HUES64 (cell line): ENCODE measurements around the gene LAMC3.

Source experiments
- H3K27ac ChIP-seq: 2 replicates; pipeline ENCODE4 v1.7.0; 2013; ENCODE audit warnings: low read depth, low read length, inconsistent platforms
- H3K27me3 ChIP-seq: 2 replicates; pipeline ENCODE4 v1.6.1; 2013; ENCODE audit warnings: mild to moderate bottlenecking, low read length; ENCODE audit not compliant: insufficient read depth
- H3K36me3 ChIP-seq: 2 replicates; pipeline ENCODE4 v1.6.1; 2013; ENCODE audit warnings: mild to moderate bottlenecking, low read length; ENCODE audit not compliant: insufficient read depth
- H3K4me1 ChIP-seq: 2 replicates; pipeline ENCODE4 v1.6.1; 2013; ENCODE audit warnings: mild to moderate bottlenecking, low read length, moderate library complexity; ENCODE audit not compliant: insufficient read depth
- H3K4me3 ChIP-seq: 2 replicates; pipeline ENCODE4 v1.5.1; 2013; ENCODE audit warnings: mild to moderate bottlenecking, low read length, moderate library complexity
- H3K9ac ChIP-seq: 2 replicates; pipeline ENCODE4 v1.6.1; 2013; ENCODE audit warnings: mild to moderate bottlenecking, low read depth, low read length
- H3K9me3 ChIP-seq: 2 replicates; pipeline ENCODE4 v1.6.1; 2013; ENCODE audit warnings: low read depth, low read length; ENCODE audit not compliant: insufficient read depth
- WGBS: fragments of 150-250, 120-280 bp; methylation state at CpG from one replicate; pipeline ENCODE4 v1.1.7; 2013; ENCODE audit warnings: missing lambda C conversion rate; 5-methylcytosine and 5-hydroxymethylcytosine counted together

LAMC3 gene

GRCh38 chr9:131078427-131079366 is 69.7 kb downstream of the LAMC3 start:
- no peak overlapping the region; the same call in 1 of the 2 replicates for H3K9ac ChIP-seq
- H3K4me3 ChIP-seq = no peak overlapping the region
- no peaks in the 10 kb centered on the region for H3K27me3 ChIP-seq
- H3K36me3 ChIP-seq = no peaks in the 10 kb centered on the region
- H3K4me1 ChIP-seq = no peaks in the 10 kb centered on the region
- no peak overlapping the region for H3K27ac ChIP-seq
- H3K9me3 ChIP-seq = no peaks in the 10 kb centered on the region
- 91% methylated on average over 17 of the region's 17 CpGs for WGBS

GRCh38 chr9:131080589-131080988 is 71.6 kb downstream of the LAMC3 start:
- no peak overlapping the region for H3K4me3 ChIP-seq
- H3K9ac ChIP-seq = no peak overlapping the region
- no peak overlapping the region for H3K27ac ChIP-seq
- no peaks in the 10 kb centered on the region for H3K27me3 ChIP-seq
- H3K36me3 ChIP-seq = no peaks in the 10 kb centered on the region
- H3K9me3 ChIP-seq = no peaks in the 10 kb centered on the region
- H3K4me1 ChIP-seq = no peaks in the 10 kb centered on the region
- 79% methylated on average over 9 of the region's 9 CpGs for WGBS

GRCh38 chr9:131081868-131082267 is 72.9 kb downstream of the LAMC3 start:
- Histone ChIP-seq H3K36me3 (no peaks in the 10 kb centered on the region), H3K9me3 (no peaks in the 10 kb centered on the region), H3K9ac (no peak overlapping the region), H3K4me1 (no peaks in the 10 kb centered on the region), H3K4me3 (no peak overlapping the region), H3K27ac (no peak overlapping the region), H3K27me3 (no peaks in the 10 kb centered on the region)
- 92% methylated on average over 9 of the region's 9 CpGs for WGBS

- Histone ChIP-seq H3K4me1 (no peaks in the 10 kb centered on the region), H3K27me3 (no peaks in the 10 kb centered on the region), H3K27ac (no peak overlapping the region), H3K36me3 (0 out of 2 replicates have a peak, but pooled peaks cover 2% of the 10 kb centered on the region), H3K9me3 (no peaks in the 10 kb centered on the region), H3K9ac (no peak overlapping the region), H3K4me3 (no peak overlapping the region)
- WGBS = 75% methylated on average over 10 of the region's 11 CpGs
Measured at GRCh38 chr9:131082774-131083512, 74.0 kb downstream of the LAMC3 start.

GRCh38 chr9:131084661-131085369 is 75.8 kb downstream of the LAMC3 start:
- Histone ChIP-seq H3K4me3 (no peak overlapping the region), H3K27ac (no peak overlapping the region), H3K4me1 (no peaks in the 10 kb centered on the region), H3K36me3 (0 out of 2 replicates have a peak, but pooled peaks cover 2% of the 10 kb centered on the region), H3K27me3 (no peaks in the 10 kb centered on the region), H3K9ac (no peak overlapping the region), H3K9me3 (no peaks in the 10 kb centered on the region)
- WGBS = 91% methylated on average over 8 of the region's 8 CpGs

GRCh38 chr9:131085370-131086122 is 76.6 kb downstream of the LAMC3 start:
- Histone ChIP-seq H3K27me3 (no peaks in the 10 kb centered on the region), H3K4me3 (no peak overlapping the region), H3K27ac (no peak overlapping the region), H3K9ac (no peak overlapping the region), H3K36me3 (0 out of 2 replicates have a peak, but pooled peaks cover 2% of the 10 kb centered on the region), H3K9me3 (no peaks in the 10 kb centered on the region), H3K4me1 (no peaks in the 10 kb centered on the region)
- 85% methylated on average over 22 of the region's 23 CpGs for WGBS

GRCh38 chr9:131087354-131087893 is 78.5 kb downstream of the LAMC3 start:
- H3K27me3 ChIP-seq = no peaks in the 10 kb centered on the region
- H3K4me3 ChIP-seq = no peak overlapping the region
- WGBS = 84% methylated on average over 19 of the region's 19 CpGs
- no peaks in the 10 kb centered on the region for H3K4me1 ChIP-seq
- H3K27ac ChIP-seq = no peak overlapping the region
- H3K36me3 ChIP-seq = peaks cover 2% of the 10 kb centered on the region; the same call in 1 of the 2 replicates
- H3K9ac ChIP-seq = no peak overlapping the region
- no peaks in the 10 kb centered on the region for H3K9me3 ChIP-seq

- Histone ChIP-seq H3K27me3 (no peaks in the 10 kb centered on the region), H3K27ac (no peak overlapping the region), H3K9me3 (no peaks in the 10 kb centered on the region), H3K9ac (no peak overlapping the region), H3K4me3 (no peak overlapping the region), H3K4me1 (no peaks in the 10 kb centered on the region; the same call in 1 of the 2 replicates), H3K36me3 (peaks cover 2% of the 10 kb centered on the region; the same call in 1 of the 2 replicates)
- 87% methylated on average over 13 of the region's 13 CpGs for whole genome bisulfite sequencing
Measured at GRCh38 chr9:131090025-131090787, 81.2 kb downstream of the LAMC3 start.

- WGBS = 92% methylated on average over 19 of the region's 19 CpGs
- H3K4me1 ChIP-seq = peaks cover 4% of the 10 kb centered on the region
- H3K27me3 ChIP-seq = no peaks in the 10 kb centered on the region
- peaks cover 2% of the 10 kb centered on the region; the same call in 1 of the 2 replicates for H3K36me3 ChIP-seq
- H3K9me3 ChIP-seq = no peaks in the 10 kb centered on the region
- H3K4me3 ChIP-seq = no peak overlapping the region
- no peak overlapping the region for H3K27ac ChIP-seq
- no peak overlapping the region for H3K9ac ChIP-seq
Measured at GRCh38 chr9:131091352-131091992, 82.5 kb downstream of the LAMC3 start.
